Liver (tissue), 9 donors: Measurements from ENCODE around the gene TBC1D20. TPM values are rescaled to one million over a fixed set of nuclear protein-coding genes. Genes with fewer than 3 reads are reported as not detected.
A peak's percentile ranks its signal among the peaks of the same experiment; 100 is the strongest.

Experiments
- DNase-seq: peaks from one replicate; pipeline ENCODE4 v3.0.0-alpha.2; 2017; ENCODE audit warnings: low spot score
- H3K27ac ChIP-seq, 2 donors: one replicate each; pipeline ENCODE4 v1.7.0; 2013; ENCODE audit warnings: inconsistent platforms in 2 of 2, low read length in 2 of 2, control low read depth in 1 of 2, low read depth in 1 of 2, mild to moderate bottlenecking in 1 of 2
- H3K27me3 ChIP-seq, 4 donors: one replicate each; pipeline versions ENCODE4 v1.6.1 to v1.7.0; 2013; ENCODE audit warnings: low read length in 3 of 4, inconsistent platforms in 1 of 4, mild to moderate bottlenecking in 1 of 4, moderate library complexity in 1 of 4; ENCODE audit not compliant: control insufficient read depth in 4 of 4, insufficient read depth in 4 of 4
- H3K36me3 ChIP-seq, 4 donors: one replicate each; pipeline versions ENCODE4 v1.6.1 to v1.7.0; 2013; ENCODE audit warnings: low read length in 3 of 4, mild to moderate bottlenecking in 3 of 4, low read depth in 1 of 4, moderate library complexity in 1 of 4; ENCODE audit not compliant: control insufficient read depth in 4 of 4, insufficient read depth in 3 of 4
- H3K4me1 ChIP-seq, 4 donors: one replicate each; pipeline versions ENCODE4 v1.6.1 to v1.7.0; 2013; ENCODE audit warnings: low read length in 3 of 4, mild to moderate bottlenecking in 3 of 4, moderate library complexity in 1 of 4; ENCODE audit not compliant: control insufficient read depth in 4 of 4, insufficient read depth in 4 of 4
- H3K4me3 ChIP-seq, 3 donors: one replicate each; pipeline versions ENCODE4 v1.6.1 to v1.7.0; 2013; ENCODE audit warnings: low read length in 3 of 3, control low read depth in 1 of 3, low read depth in 1 of 3, mild to moderate bottlenecking in 1 of 3
- H3K9ac ChIP-seq, 2 donors: one replicate each; pipeline ENCODE4 v1.7.0; 2013; ENCODE audit warnings: low read length in 2 of 2, mild to moderate bottlenecking in 2 of 2, moderate library complexity in 2 of 2, control low read depth in 1 of 2, low read depth in 1 of 2
- H3K9me3 ChIP-seq, 4 donors: one replicate each; pipeline versions ENCODE4 v1.6.1 to v1.7.0; 2013; ENCODE audit warnings: low read length in 3 of 4; ENCODE audit not compliant: control insufficient read depth in 4 of 4
- EGR1 ChIP-seq, 2 donors: IDR thresholded peaks; 2 replicates each; pipeline ENCODE4 v1.6.1; 2016 to 2018; ENCODE audit warnings: antibody characterized with exemption in 2 of 2, low read depth in 2 of 2
- FOXA1 ChIP-seq: IDR thresholded peaks from 2 replicates; pipeline ENCODE4 v1.6.1; 2016; ENCODE audit warnings: antibody characterized with exemption
- FOXA2 ChIP-seq: IDR thresholded peaks from 2 replicates; pipeline ENCODE4 v1.6.1; 2016; ENCODE audit warnings: antibody characterized with exemption
- GABPA ChIP-seq, 2 donors: IDR thresholded peaks in 1 of 2; conservative IDR thresholded peaks in 1 of 2; 2 replicates each; pipeline ENCODE4 v1.6.1; 2016; ENCODE audit warnings: antibody characterized with exemption in 2 of 2, mild to moderate bottlenecking in 1 of 2, moderate library complexity in 1 of 2
- HNF4A ChIP-seq, 2 donors: conservative IDR thresholded peaks; 2 replicates each; pipeline ENCODE4 v1.6.1; 2016; ENCODE audit warnings: antibody characterized with exemption in 2 of 2, mild to moderate bottlenecking in 2 of 2
- HNF4G ChIP-seq: IDR thresholded peaks from 2 replicates; pipeline ENCODE4 v1.6.1; 2016; ENCODE audit warnings: antibody characterized with exemption
- JUND ChIP-seq, 2 donors: IDR thresholded peaks; 2 replicates each; pipeline ENCODE4 v1.6.1; 2016; ENCODE audit warnings: antibody characterized with exemption in 2 of 2
- NR2F2 ChIP-seq: IDR thresholded peaks from 2 replicates; pipeline ENCODE4 v1.6.1; 2016; ENCODE audit warnings: antibody characterized with exemption
- RAD21 ChIP-seq, 2 donors: IDR thresholded peaks; 2 replicates each; pipeline ENCODE4 v1.6.1; 2016; ENCODE audit warnings: antibody characterized with exemption in 2 of 2, mild to moderate bottlenecking in 2 of 2
- RXRA ChIP-seq, 2 donors: IDR thresholded peaks; 2 replicates each; pipeline ENCODE4 v1.6.1; 2017 to 2018; ENCODE audit warnings: antibody characterized with exemption in 2 of 2, mild to moderate bottlenecking in 1 of 2
- SP1 ChIP-seq: IDR thresholded peaks from 2 replicates; pipeline ENCODE4 v1.6.1; 2018; ENCODE audit warnings: antibody characterized with exemption, mild to moderate bottlenecking
- TAF1 ChIP-seq: conservative IDR thresholded peaks from 2 replicates; pipeline ENCODE4 v1.6.1; 2016; ENCODE audit warnings: antibody characterized with exemption, mild to moderate bottlenecking
- YY1 ChIP-seq: IDR thresholded peaks from 2 replicates; pipeline ENCODE4 v1.6.1; 2016; ENCODE audit warnings: antibody characterized with exemption, mild to moderate bottlenecking
- WGBS: extraction: QIAGEN DNeasy Blood & Tissue Kit; methylation state at CpG from one replicate; pipeline ENCODE4 v1.1.7; 2013; 5-methylcytosine and 5-hydroxymethylcytosine counted together
- polyA plus RNA-seq, 2 donors: library from polyadenylated mRNA; stranded (reverse) in 1 of 2; unstranded in 1 of 2; fragments of 200-250 nt in 1 of 2; fragments of >200 nt in 1 of 2; fragmentation: Nextera tagmentation in 1 of 2; extraction: Ambion mirVana in 1 of 2; gene quantifications; one replicate each; pipeline versions ENCODE4 v1.2.1 to v1.2.3, GENCODE V29; 2013 to 2015
- total RNA-seq, 2 donors: library from RNA; depleted of rRNA; stranded (reverse); fragments of >200 nt; gene quantifications; one replicate each; pipeline ENCODE4 v1.2.3, GENCODE V29; 2014
- TF ChIP-seq, protein P1 (sequence below): IDR thresholded peaks from 2 replicates; pipeline ENCODE4 v1.6.1; 2016; ENCODE audit warnings: antibody characterized with exemption
- TF ChIP-seq, protein P2 (sequence below): IDR thresholded peaks from 2 replicates; pipeline ENCODE4 v1.6.1; 2016; ENCODE audit warnings: antibody characterized with exemption
- TF ChIP-seq, protein P3 (sequence below): IDR thresholded peaks from 2 replicates; pipeline ENCODE4 v1.6.1; 2016; ENCODE audit warnings: antibody characterized with exemption, mild to moderate bottlenecking
- TF ChIP-seq, protein P4 (sequence below): IDR thresholded peaks from 2 replicates; pipeline ENCODE4 v1.6.1; 2016; ENCODE audit warnings: antibody characterized with exemption
- TF ChIP-seq, protein P5 (sequence below): fragments of 150-350 bp; IDR thresholded peaks from 2 replicates; pipeline ENCODE4 v1.5.1; 2017; ENCODE audit warnings: improper control_type of control experiment, low read depth, low read length; ENCODE audit not compliant: missing input control
- donor health status: healthy.
- donor health status: healthy.
- donor health status: healthy.
- donor health status: healthy.
- donor health status: healthy.

Gene TBC1D20
- total and polyA plus RNA-seq, 4 donors = 8.7 to 18.9 (median 11.9) TPM

DNA sequence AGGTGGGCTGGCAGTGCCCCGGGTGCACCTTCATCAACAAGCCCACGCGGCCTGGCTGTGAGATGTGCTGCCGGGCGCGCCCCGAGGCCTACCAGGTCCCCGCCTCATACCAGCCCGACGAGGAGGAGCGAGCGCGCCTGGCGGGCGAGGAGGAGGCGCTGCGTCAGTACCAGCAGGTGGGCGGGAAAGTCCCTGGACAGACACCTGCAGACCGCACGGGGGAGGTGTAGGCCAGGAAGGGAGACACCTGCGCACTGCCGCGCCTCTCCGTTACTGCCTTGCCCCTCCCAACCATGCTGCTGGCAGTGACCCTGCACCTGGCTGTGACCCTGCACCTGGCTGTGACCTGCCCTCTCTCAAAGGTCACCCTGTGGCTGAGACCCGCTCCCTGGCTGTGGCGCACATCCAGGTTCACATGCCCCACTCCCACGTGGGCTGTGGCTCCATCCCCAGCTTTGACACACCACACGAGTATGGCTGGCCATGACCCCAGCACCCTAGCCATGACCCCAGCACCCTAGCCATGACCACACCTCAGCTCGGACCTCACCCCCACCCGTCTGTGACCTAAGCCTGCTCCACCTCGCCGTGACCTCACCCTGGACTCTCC, 42.7 kb downstream of the TBC1D20 start:
- Histone ChIP-seq H3K27me3 (no peaks in the 10 kb centered on the region), H3K4me3 (no peak overlapping the region), H3K9me3 (no peaks in the 10 kb centered on the region), H3K36me3 (peaks cover 10 to 36% (median 19%) of the 10 kb centered on the region in 4 donors), H3K4me1 (peaks cover 12 to 42% (median 25%) of the 10 kb centered on the region in 4 donors), H3K9ac (no peak overlapping the region), H3K27ac (peak overlapping the region; percentile 11 to 61)
- TF ChIP-seq FOXA1 (no peak), HNF4G (no peak), RAD21 (IDR thresholded peaks at IDR 0.05) (peak; percentile 40 to 53), YY1 (no peak), JUND (IDR thresholded peaks at IDR 0.05) (no peak), EGR1 (IDR thresholded peaks at IDR 0.05; ENCODE audit: low read depth in 2 of 2) (no peak), NR2F2 (peak; percentile 84), SP1 (peak; percentile 82), FOXA2 (no peak), TAF1 (no peak), RXRA (IDR thresholded peaks at IDR 0.05) (peak; percentile 97 to 99), HNF4A (conservative IDR thresholded peaks at IDR 0.05) (peak; percentile 74 to 81), GABPA (IDR thresholded peaks at IDR 0.05 in 1 of 2, conservative IDR thresholded peaks at IDR 0.05 in 1 of 2) (no peak)
- TF ChIP-seq, protein P1, sequence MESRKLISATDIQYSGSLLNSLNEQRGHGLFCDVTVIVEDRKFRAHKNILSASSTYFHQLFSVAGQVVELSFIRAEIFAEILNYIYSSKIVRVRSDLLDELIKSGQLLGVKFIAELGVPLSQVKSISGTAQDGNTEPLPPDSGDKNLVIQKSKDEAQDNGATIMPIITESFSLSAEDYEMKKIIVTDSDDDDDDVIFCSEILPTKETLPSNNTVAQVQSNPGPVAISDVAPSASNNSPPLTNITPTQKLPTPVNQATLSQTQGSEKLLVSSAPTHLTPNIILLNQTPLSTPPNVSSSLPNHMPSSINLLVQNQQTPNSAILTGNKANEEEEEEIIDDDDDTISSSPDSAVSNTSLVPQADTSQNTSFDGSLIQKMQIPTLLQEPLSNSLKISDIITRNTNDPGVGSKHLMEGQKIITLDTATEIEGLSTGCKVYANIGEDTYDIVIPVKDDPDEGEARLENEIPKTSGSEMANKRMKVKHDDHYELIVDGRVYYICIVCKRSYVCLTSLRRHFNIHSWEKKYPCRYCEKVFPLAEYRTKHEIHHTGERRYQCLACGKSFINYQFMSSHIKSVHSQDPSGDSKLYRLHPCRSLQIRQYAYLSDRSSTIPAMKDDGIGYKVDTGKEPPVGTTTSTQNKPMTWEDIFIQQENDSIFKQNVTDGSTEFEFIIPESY = no peak
- TF ChIP-seq, protein P2, sequence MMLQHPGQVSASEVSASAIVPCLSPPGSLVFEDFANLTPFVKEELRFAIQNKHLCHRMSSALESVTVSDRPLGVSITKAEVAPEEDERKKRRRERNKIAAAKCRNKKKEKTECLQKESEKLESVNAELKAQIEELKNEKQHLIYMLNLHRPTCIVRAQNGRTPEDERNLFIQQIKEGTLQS = no peak
- TF ChIP-seq, protein P3, sequence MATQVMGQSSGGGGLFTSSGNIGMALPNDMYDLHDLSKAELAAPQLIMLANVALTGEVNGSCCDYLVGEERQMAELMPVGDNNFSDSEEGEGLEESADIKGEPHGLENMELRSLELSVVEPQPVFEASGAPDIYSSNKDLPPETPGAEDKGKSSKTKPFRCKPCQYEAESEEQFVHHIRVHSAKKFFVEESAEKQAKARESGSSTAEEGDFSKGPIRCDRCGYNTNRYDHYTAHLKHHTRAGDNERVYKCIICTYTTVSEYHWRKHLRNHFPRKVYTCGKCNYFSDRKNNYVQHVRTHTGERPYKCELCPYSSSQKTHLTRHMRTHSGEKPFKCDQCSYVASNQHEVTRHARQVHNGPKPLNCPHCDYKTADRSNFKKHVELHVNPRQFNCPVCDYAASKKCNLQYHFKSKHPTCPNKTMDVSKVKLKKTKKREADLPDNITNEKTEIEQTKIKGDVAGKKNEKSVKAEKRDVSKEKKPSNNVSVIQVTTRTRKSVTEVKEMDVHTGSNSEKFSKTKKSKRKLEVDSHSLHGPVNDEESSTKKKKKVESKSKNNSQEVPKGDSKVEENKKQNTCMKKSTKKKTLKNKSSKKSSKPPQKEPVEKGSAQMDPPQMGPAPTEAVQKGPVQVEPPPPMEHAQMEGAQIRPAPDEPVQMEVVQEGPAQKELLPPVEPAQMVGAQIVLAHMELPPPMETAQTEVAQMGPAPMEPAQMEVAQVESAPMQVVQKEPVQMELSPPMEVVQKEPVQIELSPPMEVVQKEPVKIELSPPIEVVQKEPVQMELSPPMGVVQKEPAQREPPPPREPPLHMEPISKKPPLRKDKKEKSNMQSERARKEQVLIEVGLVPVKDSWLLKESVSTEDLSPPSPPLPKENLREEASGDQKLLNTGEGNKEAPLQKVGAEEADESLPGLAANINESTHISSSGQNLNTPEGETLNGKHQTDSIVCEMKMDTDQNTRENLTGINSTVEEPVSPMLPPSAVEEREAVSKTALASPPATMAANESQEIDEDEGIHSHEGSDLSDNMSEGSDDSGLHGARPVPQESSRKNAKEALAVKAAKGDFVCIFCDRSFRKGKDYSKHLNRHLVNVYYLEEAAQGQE = no peak
- TF ChIP-seq, protein P4, sequence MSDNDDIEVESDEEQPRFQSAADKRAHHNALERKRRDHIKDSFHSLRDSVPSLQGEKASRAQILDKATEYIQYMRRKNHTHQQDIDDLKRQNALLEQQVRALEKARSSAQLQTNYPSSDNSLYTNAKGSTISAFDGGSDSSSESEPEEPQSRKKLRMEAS = no peak
- TF ChIP-seq, protein P5, sequence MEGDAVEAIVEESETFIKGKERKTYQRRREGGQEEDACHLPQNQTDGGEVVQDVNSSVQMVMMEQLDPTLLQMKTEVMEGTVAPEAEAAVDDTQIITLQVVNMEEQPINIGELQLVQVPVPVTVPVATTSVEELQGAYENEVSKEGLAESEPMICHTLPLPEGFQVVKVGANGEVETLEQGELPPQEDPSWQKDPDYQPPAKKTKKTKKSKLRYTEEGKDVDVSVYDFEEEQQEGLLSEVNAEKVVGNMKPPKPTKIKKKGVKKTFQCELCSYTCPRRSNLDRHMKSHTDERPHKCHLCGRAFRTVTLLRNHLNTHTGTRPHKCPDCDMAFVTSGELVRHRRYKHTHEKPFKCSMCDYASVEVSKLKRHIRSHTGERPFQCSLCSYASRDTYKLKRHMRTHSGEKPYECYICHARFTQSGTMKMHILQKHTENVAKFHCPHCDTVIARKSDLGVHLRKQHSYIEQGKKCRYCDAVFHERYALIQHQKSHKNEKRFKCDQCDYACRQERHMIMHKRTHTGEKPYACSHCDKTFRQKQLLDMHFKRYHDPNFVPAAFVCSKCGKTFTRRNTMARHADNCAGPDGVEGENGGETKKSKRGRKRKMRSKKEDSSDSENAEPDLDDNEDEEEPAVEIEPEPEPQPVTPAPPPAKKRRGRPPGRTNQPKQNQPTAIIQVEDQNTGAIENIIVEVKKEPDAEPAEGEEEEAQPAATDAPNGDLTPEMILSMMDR = peak; percentile 31
- 54% methylated on average over 32 of the region's 32 CpGs for WGBS
- DNase-seq = no peak
